Activated CD8-positive, alpha-beta T cell treated with anti-CD3 and anti-CD28 coated beads, Interleukin-2, amount 10 ng/mL, durations not matched to agents 7 days and 5 days (primary cell): ENCODE data around the gene LENG8. TPM values are rescaled to one million over a fixed set of nuclear protein-coding genes. Genes with fewer than 3 reads are reported as not detected.
A peak's percentile ranks its signal among the peaks of the same experiment; 100 is the strongest.
"Not testable (repeated sequence)": the region's sequence is repeated elsewhere in the genome, so short reads cannot be mapped to it uniquely, and the experiment has no call there.

Experiments used
- ATAC-seq: fragments of 150-1000 bp; cut with Tn5 transposase; one replicate; pipeline ENCODE4 v1.10.0; 2021; ENCODE audit warnings: moderate library complexity
- CTCF ChIA-PET: fragments of 350-600 bp; sonication (Branson Sonifier 250); formaldehyde crosslinking; loops from one replicate; lab custom pipeline; 2021; ENCODE audit warnings: antibody characterized with exemption; lab: Charles Lee
- POLR2A ChIA-PET: fragments of 350-600 bp; sonication (Branson Sonifier 250); formaldehyde crosslinking; loops from one replicate; lab custom pipeline; 2021; ENCODE audit warnings: antibody characterized with exemption; lab: Charles Lee
- DNase-seq: peaks from one replicate; pipeline ENCODE4 v3.0.0-alpha.2; 2020
- H3K27ac Mint-ChIP-seq: one replicate; pipeline ENCODE4 v1.8.0; 2021; ENCODE audit warnings: mild to moderate bottlenecking, mixed read lengths
- H3K27me3 Mint-ChIP-seq: one replicate; pipeline ENCODE4 v1.8.0; 2021; ENCODE audit warnings: low read depth, mixed read lengths
- H3K36me3 Mint-ChIP-seq: one replicate; pipeline ENCODE4 v1.8.0; 2021; ENCODE audit warnings: low read depth, mixed read lengths
- H3K4me1 Mint-ChIP-seq: one replicate; pipeline ENCODE4 v1.8.0; 2021; ENCODE audit warnings: low read depth, mixed read lengths
- H3K4me3 Mint-ChIP-seq: one replicate; pipeline ENCODE4 v1.8.0; 2021; ENCODE audit warnings: mild to moderate bottlenecking, mixed read lengths
- H3K9me3 Mint-ChIP-seq: one replicate; pipeline ENCODE4 v1.8.0; 2022; ENCODE audit warnings: mixed read lengths; ENCODE audit not compliant: insufficient read depth
- total RNA-seq, 2 experiments: library from RNA; stranded (reverse); gene quantifications; one replicate each; pipeline ENCODE4 v1.2.3, GENCODE V29; 2021

The LENG8 gene
- total RNA-seq, 2 experiments from 2014 or later: 171 to 181 TPM

DNA sequence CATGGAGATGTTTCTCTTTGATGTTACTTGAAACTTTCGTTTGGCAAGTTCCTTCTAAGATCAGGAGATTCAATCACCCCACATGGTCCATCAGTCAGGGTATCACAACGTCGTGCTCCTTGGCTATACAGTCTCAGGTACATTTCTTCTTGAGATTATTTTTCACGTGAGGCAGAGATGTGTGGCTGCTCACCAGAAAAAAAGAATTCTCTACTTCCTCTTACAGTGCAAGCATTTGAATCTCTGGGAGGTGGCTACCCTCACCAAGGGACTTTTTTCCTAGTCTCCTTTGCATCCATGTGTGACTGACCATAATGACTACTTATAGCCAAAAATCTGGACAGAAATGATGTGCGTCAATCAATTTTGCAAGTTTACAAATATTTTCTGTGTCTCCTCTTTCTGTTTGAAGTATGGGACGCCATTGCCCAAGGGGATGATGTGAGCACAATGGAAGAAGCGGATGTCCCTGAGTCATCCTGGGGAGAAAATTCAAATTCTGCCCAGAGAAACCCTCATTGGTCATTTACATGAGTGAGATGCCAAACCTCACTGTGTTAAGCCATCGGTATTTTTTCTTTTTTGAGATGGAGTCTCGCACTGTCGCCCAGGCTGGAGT, 45.1 kb downstream of the LENG8 start:
- peaks cover 44% of the 10 kb centered on the region for H3K27me3 Mint-ChIP-seq
- no peaks in the 10 kb centered on the region for H3K9me3 Mint-ChIP-seq
- ChIA-PET POLR2A (no interaction called here), CTCF (no interaction called here)
- no peak overlapping the region for H3K27ac Mint-ChIP-seq
- H3K36me3 Mint-ChIP-seq: no peaks in the 10 kb centered on the region
- no peak for DNase-seq
- H3K4me1 Mint-ChIP-seq: peaks cover 15% of the 10 kb centered on the region
- ATAC-seq: no peak
- H3K4me3 Mint-ChIP-seq: no peak overlapping the region

DNA sequence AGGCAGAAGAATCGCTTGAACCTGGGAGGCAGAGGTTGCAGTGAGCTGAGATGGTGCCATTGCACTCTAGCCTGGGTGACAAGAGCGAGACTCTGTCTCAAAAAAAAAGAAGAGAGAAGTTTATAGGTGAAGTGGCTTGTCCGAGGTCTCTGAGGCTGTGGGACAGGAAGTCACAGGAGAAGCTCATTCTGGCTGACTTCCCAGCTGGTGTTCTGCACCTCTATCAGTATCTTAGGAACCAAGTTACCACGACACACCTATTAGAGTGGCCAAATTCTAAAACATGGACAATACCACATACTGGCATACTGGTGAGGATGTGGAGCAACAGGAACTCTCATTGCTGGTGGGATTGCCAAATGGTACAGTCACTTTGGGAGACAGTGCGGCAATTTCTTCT, 46.3 kb downstream of the LENG8 start:
- H3K36me3 Mint-ChIP-seq, H3K4me3 Mint-ChIP-seq, H3K9me3 Mint-ChIP-seq, ATAC-seq, H3K27ac Mint-ChIP-seq, DNase-seq: not testable (repeated sequence)
- H3K4me1 Mint-ChIP-seq: peaks cover 18% of the 10 kb centered on the region
- ChIA-PET CTCF (interaction anchor here (0.6 to 2.2 kb wide), 2 partner anchors 14 to 24 kb away, joined by 4 to 7 read pairs; no protein-coding TSS in a partner anchor), POLR2A (interaction anchor here (0.5 kb wide), 1 partner anchor 110 kb away, joined by 3 read pairs; no protein-coding TSS in a partner anchor)
- H3K27me3 Mint-ChIP-seq: peaks cover 37% of the 10 kb centered on the region

GRCh38 chr19:54497747-54498450, 48.9 kb downstream of the LENG8 start:
- DNase-seq (peak; percentile 49), ATAC-seq (peak; percentile 87)
- CTCF ChIA-PET, H3K9me3 Mint-ChIP-seq, H3K36me3 Mint-ChIP-seq, H3K4me3 Mint-ChIP-seq, H3K27ac Mint-ChIP-seq, POLR2A ChIA-PET: not testable (repeated sequence)
- H3K4me1 Mint-ChIP-seq: peaks cover 27% of the 10 kb centered on the region
- peaks cover 35% of the 10 kb centered on the region for H3K27me3 Mint-ChIP-seq

- ATAC-seq, POLR2A ChIA-PET, CTCF ChIA-PET: not testable (repeated sequence)
These were observed 49.4 kb downstream of the LENG8 start for GRCh38 chr19:54498451-54498772.

GRCh38 chr19:54502518-54503048, 53.6 kb downstream of the LENG8 start, which contains the start of gene LAIR2:
LAIR2 (plus strand) TSS chr19:54502831; CDS start chr19:54502919, 88 bp downstream.
- H3K9me3 Mint-ChIP-seq: no peaks in the 10 kb centered on the region
- H3K4me1 Mint-ChIP-seq: peaks cover 45% of the 10 kb centered on the region
- peaks cover 3% of the 10 kb centered on the region for H3K36me3 Mint-ChIP-seq
- peak; percentile 42 for DNase-seq
- CTCF ChIA-PET: interaction anchor here (0.9 kb wide), 1 partner anchor 171 kb away, joined by 3 read pairs; no protein-coding TSS in a partner anchor
- peaks cover 16% of the 10 kb centered on the region for H3K27me3 Mint-ChIP-seq
- ATAC-seq: peak; percentile 67
- H3K27ac Mint-ChIP-seq: peak within 1 kb of the TSS; percentile 52
- POLR2A ChIA-PET: interaction anchor here (1.0 kb wide), 1 partner anchor 11 kb away, joined by 3 read pairs; no protein-coding TSS in a partner anchor
- H3K4me3 Mint-ChIP-seq: peak within 1 kb of the TSS; percentile 61

More at GRCh38 chr19:54498451-54498772, 49.4 kb downstream of the LENG8 start:
- H3K27ac Mint-ChIP-seq, H3K9me3 Mint-ChIP-seq, DNase-seq, H3K4me3 Mint-ChIP-seq, H3K36me3 Mint-ChIP-seq: not testable (repeated sequence)
- peaks cover 28% of the 10 kb centered on the region for H3K4me1 Mint-ChIP-seq
- H3K27me3 Mint-ChIP-seq: peaks cover 31% of the 10 kb centered on the region

DNA sequence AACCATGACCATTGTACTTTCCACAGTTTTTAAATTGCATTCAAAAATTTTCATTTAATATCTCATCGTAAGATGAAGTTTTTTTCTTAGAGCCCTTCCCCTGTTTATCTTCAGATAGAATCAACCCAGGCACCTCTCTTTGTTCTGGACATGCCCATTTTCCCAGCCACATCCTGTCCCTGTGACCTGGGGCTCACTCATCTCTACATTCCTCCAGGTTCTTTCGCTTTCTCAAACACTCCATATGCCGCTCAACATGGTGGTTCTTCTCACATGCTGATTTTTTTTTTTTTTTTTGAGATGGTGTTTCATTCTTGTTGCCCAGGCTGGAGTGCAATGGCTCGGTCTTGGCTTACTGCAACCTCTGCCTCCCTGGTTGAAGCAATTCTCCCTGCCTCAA, 56.5 kb downstream of the LENG8 start:
- H3K27me3 Mint-ChIP-seq, DNase-seq, H3K27ac Mint-ChIP-seq, POLR2A ChIA-PET, H3K36me3 Mint-ChIP-seq, H3K4me3 Mint-ChIP-seq, ATAC-seq, H3K9me3 Mint-ChIP-seq: not testable (repeated sequence)
- peaks cover 40% of the 10 kb centered on the region for H3K4me1 Mint-ChIP-seq
- CTCF ChIA-PET: interaction anchor here (0.7 to 1.7 kb wide), 2 partner anchors 24 to 652 kb away, joined by 3 to 5 read pairs; no protein-coding TSS in a partner anchor

GRCh38 chr19:54506079-54506478, 57.1 kb downstream of the LENG8 start:
- H3K36me3 Mint-ChIP-seq: peaks cover 3% of the 10 kb centered on the region
- ChIA-PET POLR2A (no interaction called here), CTCF (interaction anchor here (0.7 to 1.7 kb wide), 2 partner anchors 25 to 652 kb away, joined by 3 to 5 read pairs; no protein-coding TSS in a partner anchor)
- H3K27ac Mint-ChIP-seq: no peak overlapping the region
- ATAC-seq: no peak
- no peaks in the 10 kb centered on the region for H3K9me3 Mint-ChIP-seq
- peaks cover 40% of the 10 kb centered on the region for H3K4me1 Mint-ChIP-seq
- no peak overlapping the region for H3K4me3 Mint-ChIP-seq
- no peak for DNase-seq
- H3K27me3 Mint-ChIP-seq: no peaks in the 10 kb centered on the region

- peak overlapping the region; percentile 9 for H3K27ac Mint-ChIP-seq
- H3K36me3 Mint-ChIP-seq, H3K27me3 Mint-ChIP-seq, DNase-seq, H3K9me3 Mint-ChIP-seq, POLR2A ChIA-PET, ATAC-seq, H3K4me3 Mint-ChIP-seq: not testable (repeated sequence)
- peaks cover 39% of the 10 kb centered on the region for H3K4me1 Mint-ChIP-seq
- CTCF ChIA-PET: interaction anchor here (1.7 kb wide), 1 partner anchor 26 kb away, joined by 5 read pairs; no protein-coding TSS in a partner anchor
These were observed 58.2 kb downstream of the LENG8 start for GRCh38 chr19:54507038-54507717.

- CTCF ChIA-PET: no interaction called here
These were observed 58.8 kb downstream of the LENG8 start for GRCh38 chr19:54507824-54508223.

GRCh38 chr19:54508487-54508886, 59.5 kb downstream of the LENG8 start:
- DNase-seq, ATAC-seq, H3K27ac Mint-ChIP-seq, CTCF ChIA-PET, H3K36me3 Mint-ChIP-seq, H3K27me3 Mint-ChIP-seq, H3K4me3 Mint-ChIP-seq, POLR2A ChIA-PET, H3K9me3 Mint-ChIP-seq: not testable (repeated sequence)
- peaks cover 30% of the 10 kb centered on the region for H3K4me1 Mint-ChIP-seq

More at GRCh38 chr19:54507824-54508223, 58.8 kb downstream of the LENG8 start:
- ATAC-seq: no peak
- Mint-ChIP-seq H3K36me3 (peaks cover 3% of the 10 kb centered on the region), H3K4me3 (no peak overlapping the region), H3K9me3 (no peaks in the 10 kb centered on the region), H3K27me3 (no peaks in the 10 kb centered on the region), H3K27ac (peak overlapping the region; percentile 9), H3K4me1 (peaks cover 32% of the 10 kb centered on the region)
- POLR2A ChIA-PET: no interaction called here
- DNase-seq: no peak

- H3K36me3 Mint-ChIP-seq, DNase-seq, H3K27me3 Mint-ChIP-seq, CTCF ChIA-PET, H3K9me3 Mint-ChIP-seq, H3K27ac Mint-ChIP-seq, H3K4me3 Mint-ChIP-seq, POLR2A ChIA-PET: not testable (repeated sequence)
- peak; percentile 74 for ATAC-seq
- peaks cover 30% of the 10 kb centered on the region for H3K4me1 Mint-ChIP-seq
These were observed 60.4 kb downstream of the LENG8 start for GRCh38 chr19:54509200-54509940.
